Left lobe of liver (tissue), 1 donor: ENCODE data around the gene ALKBH2. TPM values are rescaled to one million over a fixed set of nuclear protein-coding genes. Genes with fewer than 3 reads are reported as not detected.

Source experiments
- total RNA-seq: library from RNA; stranded (reverse); gene quantifications from one replicate; pipeline ENCODE4 v1.2.1, GENCODE V29; 2021
- donor health status: DM: no; HTN: yes; CAD: no.

The ALKBH2 gene
- total RNA-seq, 1 donor from 2014 or later: 11.5 TPM

Other genes starting within 250 kb of the ALKBH2 start
- 18.9 TPM for gene SSH1, start 235.9 kb downstream of the ALKBH2 start, total RNA-seq
- gene DAO, start 213.4 kb downstream of the ALKBH2 start, total RNA-seq: 65.3 TPM
- not detected for gene SVOP, start 72.4 kb downstream of the ALKBH2 start, total RNA-seq
- gene USP30, start 40.9 kb downstream of the ALKBH2 start, total RNA-seq: 12.3 TPM
- 17.2 TPM for gene UNG, start 4.1 kb upstream of the ALKBH2 start, total RNA-seq
- 232 TPM for gene ACACB, start 23.1 kb upstream of the ALKBH2 start, total RNA-seq
- 0.10 TPM for gene FOXN4, start 215.8 kb upstream of the ALKBH2 start, total RNA-seq